A549 (cell line): ENCODE measurements around the gene MYCN. TPM values are rescaled to one million over a fixed set of nuclear protein-coding genes. Genes with fewer than 3 reads are reported as not detected.

Experiments used
- ATAC-seq, 2 experiments: fragments of 200-7000 bp in 1 of 2; fragments of >200 bp in 1 of 2; cut with Nextera tagmentation in 1 of 2; cut with Tn5 transposase in 1 of 2; 3 replicates each; pipeline versions ENCODE4 v1.8.0 to v1.9.1; 2018 to 2020; ENCODE audit warnings: mild to moderate bottlenecking in 1 of 2, moderate library complexity in 1 of 2
- CTCF ChIA-PET: fragments of 300-600 bp; sonication (Branson Sonifier 250); formaldehyde crosslinking; extraction: SDS; loops from one replicate; lab custom pipeline; 2021; ENCODE audit warnings: antibody characterized with exemption, inconsistent platforms; lab: Yijun Ruan, JAX
- POLR2A ChIA-PET: fragments of 350-600 bp; formaldehyde crosslinking; extraction: SDS; loops from one replicate; lab custom pipeline; 2021; ENCODE audit warnings: antibody characterized with exemption, inconsistent platforms; lab: Yijun Ruan, JAX
- DNase-seq, 2 experiments: peaks; one replicate each; pipeline versions ENCODE4 v3.0.0 to v3.0.0-alpha.2; 2011 to 2016; ENCODE audit warnings: low read depth in 1 of 2, low spot score in 1 of 2
- FAIRE-seq: peaks from 2 replicates; lab custom pipeline; 2011; peaks lifted over from hg19 to GRCh38; lab: Jason Lieb, UNC
- H3K27ac ChIP-seq, 2 experiments: fragments of >200 bp; sonication (Bioruptor Twin); formaldehyde crosslinking; 3 replicates each; pipeline ENCODE4 v1.5.1; 2016 to 2017
- H3K4me1 ChIP-seq: fragments of >200 bp; sonication (Bioruptor Twin); formaldehyde crosslinking; 3 replicates; pipeline ENCODE4 v1.6.1; 2016
- H3K4me2 ChIP-seq: fragments of >200 bp; sonication (Bioruptor Twin); formaldehyde crosslinking; 3 replicates; pipeline ENCODE4 v1.6.1; 2016
- H3K4me3 ChIP-seq: fragments of >200 bp; sonication (Bioruptor Twin); formaldehyde crosslinking; 3 replicates; pipeline ENCODE4 v1.5.1; 2016
- H3K9me3 ChIP-seq: fragments of >200 bp; sonication (Bioruptor Twin); formaldehyde crosslinking; 3 replicates; pipeline ENCODE4 v1.6.1; 2016
- BHLHE40 ChIP-seq: IDR thresholded peaks from 2 replicates; pipeline ENCODE4 v1.6.1; 2012; ENCODE audit warnings: low read depth, low read length, inconsistent platforms
- CBX8 ChIP-seq: fragments of 200-600 bp; sonication (generic); IDR thresholded peaks from 2 replicates; pipeline ENCODE4 v1.6.1; 2016
- CHD2 ChIP-seq: fragments of 150-350 bp; IDR thresholded peaks from 2 replicates; pipeline ENCODE4 v1.6.1; 2014; ENCODE audit warnings: low read length; ENCODE audit not compliant: partially characterized antibody
- CHD4 ChIP-seq: fragments of 200-600 bp; sonication (generic); IDR thresholded peaks from 2 replicates; pipeline ENCODE4 v1.6.1; 2016; ENCODE audit warnings: antibody characterized with exemption, mild to moderate bottlenecking, borderline replicate concordance
- EP300 ChIP-seq, 2 experiments: fragments of >200 bp; sonication (Bioruptor Twin); formaldehyde crosslinking; IDR thresholded peaks; 2 replicates in 1 of 2; 3 replicates in 1 of 2; pipeline ENCODE4 v1.6.1; 2016 to 2017
- ESRRA ChIP-seq: fragments of 150-350 bp; IDR thresholded peaks from 2 replicates; pipeline ENCODE4 v1.6.1; 2014; ENCODE audit warnings: mild to moderate bottlenecking, low read length, borderline replicate concordance
- FOSB ChIP-seq: fragments of 250-450 bp; sonication (Bioruptor Pico); IDR thresholded peaks from 2 replicates; pipeline ENCODE4 v1.5.0; 2020; ENCODE audit warnings: mild to moderate bottlenecking, moderate library complexity
- FOSL2 ChIP-seq, 2 experiments: fragments of 450-650 bp in 1 of 2; fragments of >200 bp in 1 of 2; sonication (Bioruptor Twin) in 1 of 2; formaldehyde crosslinking; IDR thresholded peaks; 2 replicates each; pipeline versions ENCODE4 v1.5.0 to v1.6.1; 2016 to 2020; ENCODE audit warnings: mild to moderate bottlenecking in 1 of 2, moderate library complexity in 1 of 2
- FOXS1 ChIP-seq: fragments of 250-450 bp; sonication (Bioruptor Pico); IDR thresholded peaks from 2 replicates; pipeline ENCODE4 v1.5.0; 2020; ENCODE audit warnings: mild to moderate bottlenecking, moderate library complexity
- HEYL ChIP-seq: fragments of 250-450 bp; sonication (Bioruptor Pico); IDR thresholded peaks from 2 replicates; pipeline ENCODE4 v1.8.0; 2021; ENCODE audit warnings: mild to moderate bottlenecking, moderate library complexity
- HOXB5 ChIP-seq: fragments of 250-450 bp; sonication (Bioruptor Pico); IDR thresholded peaks from 2 replicates; pipeline ENCODE4 v1.5.0; 2020; ENCODE audit warnings: mild to moderate bottlenecking, moderate library complexity
- JUN ChIP-seq, 2 experiments: fragments of >200 bp; sonication (Bioruptor Twin); formaldehyde crosslinking; IDR thresholded peaks; 2 replicates in 1 of 2; 3 replicates in 1 of 2; pipeline ENCODE4 v1.6.1; 2016 to 2017
- JUNB ChIP-seq: fragments of >200 bp; sonication (Bioruptor Twin); formaldehyde crosslinking; IDR thresholded peaks from 2 replicates; pipeline ENCODE4 v1.6.1; 2016
- MAZ ChIP-seq: fragments of 150-350 bp; IDR thresholded peaks from 2 replicates; pipeline ENCODE4 v1.6.1; 2014; ENCODE audit warnings: antibody characterized with exemption, low read depth, low read length, borderline replicate concordance
- MYC ChIP-seq: IDR thresholded peaks from 2 replicates; pipeline ENCODE4 v1.6.1; 2012; ENCODE audit warnings: mild to moderate bottlenecking, inconsistent platforms, low read length, improper control_type of control experiment, borderline replicate concordance
- NFE2L2 ChIP-seq: fragments of 150-350 bp; conservative IDR thresholded peaks from 2 replicates; pipeline ENCODE4 v1.6.1; 2014; ENCODE audit warnings: low read length
- PHF8 ChIP-seq: fragments of 200-600 bp; sonication (generic); IDR thresholded peaks from 2 replicates; pipeline ENCODE4 v1.6.1; 2016; ENCODE audit warnings: low read depth, mild to moderate bottlenecking, antibody characterized with exemption, moderate library complexity, borderline replicate concordance
- RAD21 ChIP-seq, 2 experiments: fragments of >200 bp in 1 of 2; sonication (Bioruptor Twin) in 1 of 2; formaldehyde crosslinking in 1 of 2; IDR thresholded peaks in 1 of 2; conservative IDR thresholded peaks in 1 of 2; 2 replicates in 1 of 2; 3 replicates in 1 of 2; pipeline ENCODE4 v1.6.1; 2012 to 2018; ENCODE audit warnings: inconsistent platforms in 1 of 2
- RCOR1 ChIP-seq: fragments of 150-350 bp; IDR thresholded peaks from 2 replicates; pipeline ENCODE4 v1.6.1; 2014; ENCODE audit warnings: antibody characterized with exemption, low read length, low read depth
- RFX5 ChIP-seq: fragments of 450-650 bp; IDR thresholded peaks from 2 replicates; pipeline ENCODE4 v1.7.1; 2014; ENCODE audit warnings: antibody characterized with exemption, mild to moderate bottlenecking, moderate library complexity
- RNF2 ChIP-seq: fragments of 200-600 bp; sonication (generic); IDR thresholded peaks from 2 replicates; pipeline ENCODE4 v1.6.1; 2016; ENCODE audit warnings: low read depth, mild to moderate bottlenecking, antibody characterized with exemption, moderate library complexity, borderline replicate concordance
- ZFP36 ChIP-seq: fragments of 450-650 bp; IDR thresholded peaks from 2 replicates; pipeline ENCODE4 v1.6.1; 2014; ENCODE audit warnings: borderline replicate concordance; ENCODE audit not compliant: partially characterized antibody
- ZNF302 ChIP-seq: fragments of 250-450 bp; sonication (Bioruptor Pico); IDR thresholded peaks from 2 replicates; pipeline ENCODE4 v1.9.0; 2021; ENCODE audit warnings: inconsistent platforms, mild to moderate bottlenecking, moderate library complexity
- WGBS: methylation state at CpG from one replicate; pipeline ENCODE4 v1.1.6; 2017; ENCODE audit errors: missing lambda C conversion rate; 5-methylcytosine and 5-hydroxymethylcytosine counted together
- polyA plus RNA-seq, 4 experiments: library from polyadenylated mRNA; depleted of rRNA in 3 of 4; stranded (reverse); fragments of >200 nt; fragmentation: RNase III in 1 of 4; extraction: RNeasy Plus Mini Kit Qiagen cat#74134 plus additional on column Dnase treatment in 1 of 4; gene quantifications; 2 replicates in 3 of 4; 3 replicates in 1 of 4; pipeline ENCODE4 v1.2.3, GENCODE V29; 2011 to 2017
- TF ChIP-seq, protein P1 (sequence below): fragments of 250-450 bp; sonication (Bioruptor Pico); IDR thresholded peaks from 2 replicates; pipeline ENCODE4 v1.5.0; 2020; ENCODE audit warnings: low read depth, mild to moderate bottlenecking, moderate library complexity
- TF ChIP-seq, protein P2 (sequence below): fragments of >200 bp; sonication (Bioruptor Twin); formaldehyde crosslinking; IDR thresholded peaks from 2 replicates; pipeline ENCODE4 v1.6.1; 2016
- TF ChIP-seq, protein P3 (sequence below): fragments of >200 bp; sonication (Bioruptor Twin); formaldehyde crosslinking; IDR thresholded peaks from 3 replicates; pipeline ENCODE4 v1.5.1; 2016

Gene MYCN
- polyA plus RNA-seq, 2 of the 4 experiments (the other 2 are of a cell fraction) = not detected

DNA sequence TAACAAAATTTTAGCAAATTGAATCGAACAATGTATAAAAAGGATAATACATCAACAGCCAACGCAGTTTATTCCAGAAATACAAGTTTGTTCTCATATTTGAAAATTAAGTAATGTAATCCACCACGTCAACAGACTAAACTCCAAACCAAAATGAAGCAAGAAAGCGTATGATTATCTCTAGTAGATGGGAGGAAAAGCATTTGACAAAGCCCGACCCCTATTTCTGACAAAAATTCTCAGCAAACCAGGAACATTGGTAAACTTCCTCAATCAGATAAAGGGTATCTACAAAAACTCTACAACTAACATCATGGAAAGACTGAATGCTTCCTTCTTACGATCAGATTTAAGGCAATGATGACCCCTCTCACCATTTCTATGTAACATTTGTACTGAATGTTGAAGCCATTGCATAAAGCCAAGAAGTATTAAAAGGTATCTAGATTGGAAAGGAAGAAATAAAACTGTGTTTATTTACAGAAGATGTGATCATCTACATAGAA is 34.3 kb upstream of the MYCN start:
- Histone ChIP-seq H3K9me3 (peaks cover 3% of the 10 kb centered on the region; the same call in 1 of the 3 replicates), H3K4me1 (no peaks in the 10 kb centered on the region), H3K4me2 (no peak overlapping the region), H3K27ac (no peak overlapping the region), H3K4me3 (no peak overlapping the region)
- DNase-seq (no peak), FAIRE-seq (no peak), ATAC-seq (no peak)
- WGBS = 38% methylated on average over 6 of the region's 6 CpGs
- ChIA-PET POLR2A (no interaction called here), CTCF (no interaction called here)
- TF ChIP-seq RAD21 (conservative IDR thresholded peaks at IDR 0.05 in 1 of 2, IDR thresholded peaks at IDR 0.05 in 1 of 2) (no peak), FOSB (CRISPR knock-in tag) (no peak), CHD4 (no peak), CHD2 (no peak)

DNA sequence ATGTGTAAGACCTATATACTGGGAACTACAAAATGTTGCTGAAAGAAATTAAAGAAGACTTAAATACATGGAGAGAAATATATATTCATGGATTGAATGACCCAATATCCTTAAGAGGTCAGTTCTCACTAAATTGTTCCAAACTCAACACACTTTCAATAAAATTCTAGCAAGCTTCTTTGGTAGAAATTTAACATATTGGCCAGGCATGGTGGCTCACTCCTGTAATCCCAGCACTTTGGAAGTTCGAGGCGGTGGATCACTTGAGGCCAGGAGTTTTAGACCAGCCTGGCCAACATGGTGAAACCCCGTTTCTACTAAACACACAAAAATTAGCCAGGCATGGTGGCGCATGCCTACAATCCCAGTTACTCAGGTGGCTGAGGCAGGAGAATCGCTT is 33.6 kb upstream of the MYCN start:
- 49% methylated on average over 5 of the region's 5 CpGs for WGBS
- POLR2A ChIA-PET = no interaction called here
- H3K4me1 ChIP-seq = peaks cover 5% of the 10 kb centered on the region; the same call in 2 of the 3 replicates

DNA sequence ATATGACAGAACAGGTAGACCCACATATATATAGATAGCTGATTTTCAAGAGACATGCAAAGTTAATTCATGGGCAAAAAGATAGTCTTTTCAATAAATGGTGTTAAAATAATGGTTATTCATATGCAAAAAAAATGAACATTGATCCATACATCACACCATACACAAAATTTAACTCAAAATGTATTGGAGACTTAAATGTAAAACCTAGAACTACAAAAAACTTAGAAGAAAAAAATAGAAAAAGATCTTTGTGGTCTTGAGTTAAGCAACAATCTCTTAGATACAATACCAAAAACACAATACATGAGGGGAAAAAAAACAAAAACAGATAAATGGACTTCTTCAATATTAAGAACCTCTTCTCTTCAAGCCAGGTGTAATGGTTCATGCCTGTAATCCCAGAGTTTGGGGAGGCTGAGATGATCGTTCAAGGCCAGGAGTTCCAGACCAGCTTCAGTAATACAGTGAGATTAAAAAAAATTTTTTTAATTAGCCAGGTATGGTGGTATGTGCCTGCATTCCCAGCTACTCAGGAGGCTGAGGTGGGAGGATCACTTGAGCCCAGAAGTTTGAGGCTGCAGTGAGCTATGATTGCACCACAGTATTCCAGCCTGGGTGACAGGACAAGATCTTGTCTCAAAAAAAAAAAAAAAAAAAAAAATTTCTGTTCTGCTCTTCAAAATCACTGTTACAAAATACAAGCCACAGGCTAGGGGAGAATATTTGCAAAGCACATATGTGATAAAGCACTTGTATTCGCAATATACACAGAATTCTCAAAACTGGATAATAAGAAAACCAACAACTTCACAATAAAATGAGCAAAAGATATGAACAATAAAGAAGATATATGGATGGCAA is 32.7 kb upstream of the MYCN start:
- Histone ChIP-seq H3K9me3 (no peaks in the 10 kb centered on the region), H3K4me3 (no peak overlapping the region), H3K27ac (no peak overlapping the region), H3K4me1 (peaks cover 10% of the 10 kb centered on the region), H3K4me2 (no peak overlapping the region)
- WGBS = 50% methylated on average over 2 of the region's 2 CpGs
- DNase-seq (no peak), ATAC-seq (no peak), FAIRE-seq (no peak)
- ChIA-PET POLR2A (no interaction called here), CTCF (interaction anchor here (1.0 kb wide), 1 partner anchor 48 kb away, joined by 3 read pairs; no protein-coding TSS in a partner anchor)
- TF ChIP-seq, protein P1, sequence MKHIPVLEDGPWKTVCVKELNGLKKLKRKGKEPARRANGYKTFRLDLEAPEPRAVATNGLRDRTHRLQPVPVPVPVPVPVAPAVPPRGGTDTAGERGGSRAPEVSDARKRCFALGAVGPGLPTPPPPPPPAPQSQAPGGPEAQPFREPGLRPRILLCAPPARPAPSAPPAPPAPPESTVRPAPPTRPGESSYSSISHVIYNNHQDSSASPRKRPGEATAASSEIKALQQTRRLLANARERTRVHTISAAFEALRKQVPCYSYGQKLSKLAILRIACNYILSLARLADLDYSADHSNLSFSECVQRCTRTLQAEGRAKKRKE (CRISPR knock-in tag) = no peak
- TF ChIP-seq RFX5 (no peak), CBX8 (no peak), HEYL (CRISPR knock-in tag) (no peak), ZNF302 (CRISPR knock-in tag) (no peak), PHF8 (no peak), EP300 (IDR thresholded peaks at IDR 0.05) (no peak)
- TF ChIP-seq, protein P2, sequence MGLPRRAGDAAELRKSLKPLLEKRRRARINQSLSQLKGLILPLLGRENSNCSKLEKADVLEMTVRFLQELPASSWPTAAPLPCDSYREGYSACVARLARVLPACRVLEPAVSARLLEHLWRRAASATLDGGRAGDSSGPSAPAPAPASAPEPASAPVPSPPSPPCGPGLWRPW = no peak

More for the DNA sequence above, 33.6 kb upstream of the MYCN start:
- Histone ChIP-seq H3K27ac (no peak overlapping the region), H3K4me2 (no peak overlapping the region), H3K4me3 (no peak overlapping the region), H3K9me3 (0 out of 3 replicates have a peak, but pooled peaks cover under 1% of the 10 kb centered on the region)
- DNase-seq = no peak
- FAIRE-seq = no peak
- no peak for TF ChIP-seq MAZ
- TF ChIP-seq JUN (IDR thresholded peaks at IDR 0.05) = no peak
- no peak for TF ChIP-seq RCOR1
- TF ChIP-seq FOSL2 (IDR thresholded peaks at IDR 0.05) = no peak
- no peak for TF ChIP-seq FOSL2 (CRISPR knock-in tag; IDR thresholded peaks at IDR 0.05)
- ATAC-seq = no peak
- CTCF ChIA-PET = no interaction called here

DNA sequence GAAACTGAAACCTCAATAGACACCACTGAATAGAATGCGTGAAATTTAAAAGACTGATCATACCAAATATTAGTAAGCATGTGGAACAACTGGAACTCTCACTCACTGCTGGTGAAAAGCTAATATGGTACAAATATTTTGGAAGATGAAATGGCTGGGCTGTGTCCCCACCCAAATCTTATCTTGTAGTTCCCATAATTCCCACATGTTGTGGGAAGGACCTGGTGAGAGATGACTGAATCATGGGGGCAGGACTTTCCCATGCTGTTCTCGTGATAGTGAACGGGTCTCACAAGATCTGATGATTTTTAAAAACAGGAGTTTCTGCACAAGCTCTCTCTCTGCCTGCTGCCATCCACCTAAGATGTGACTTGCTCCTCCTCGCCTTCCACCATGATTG is 32.0 kb upstream of the MYCN start:
- ATAC-seq = no peak
- H3K4me2 ChIP-seq = no peak overlapping the region
- H3K4me1 ChIP-seq = peaks cover 16% of the 10 kb centered on the region
- no peaks in the 10 kb centered on the region for H3K9me3 ChIP-seq
- WGBS = 65% methylated on average over 4 of the region's 4 CpGs
- FAIRE-seq = no peak
- H3K27ac ChIP-seq = no peak overlapping the region
- CTCF ChIA-PET = interaction anchor here (0.7 to 1.0 kb wide), 2 partner anchors 49 to 63 kb away, joined by 3 read pairs; no protein-coding TSS in a partner anchor
- H3K4me3 ChIP-seq = no peak overlapping the region
- DNase-seq = no peak
- POLR2A ChIA-PET = no interaction called here
- no peak for TF ChIP-seq MYC
- no peak for TF ChIP-seq NFE2L2
- TF ChIP-seq FOSB (CRISPR knock-in tag) = no peak
- no peak for TF ChIP-seq JUNB
- no peak for TF ChIP-seq CBX8
- TF ChIP-seq HOXB5 (CRISPR knock-in tag) = no peak
- TF ChIP-seq ZFP36 = no peak
- TF ChIP-seq BHLHE40 = no peak
- TF ChIP-seq FOXS1 (CRISPR knock-in tag) = no peak
- TF ChIP-seq RNF2 = no peak
- TF ChIP-seq ZNF302 (CRISPR knock-in tag) = no peak
- no peak for TF ChIP-seq FOSL2 (IDR thresholded peaks at IDR 0.05)
- TF ChIP-seq FOSL2 (CRISPR knock-in tag; IDR thresholded peaks at IDR 0.05) = no peak
- TF ChIP-seq ESRRA = no peak
- TF ChIP-seq, protein P3, sequence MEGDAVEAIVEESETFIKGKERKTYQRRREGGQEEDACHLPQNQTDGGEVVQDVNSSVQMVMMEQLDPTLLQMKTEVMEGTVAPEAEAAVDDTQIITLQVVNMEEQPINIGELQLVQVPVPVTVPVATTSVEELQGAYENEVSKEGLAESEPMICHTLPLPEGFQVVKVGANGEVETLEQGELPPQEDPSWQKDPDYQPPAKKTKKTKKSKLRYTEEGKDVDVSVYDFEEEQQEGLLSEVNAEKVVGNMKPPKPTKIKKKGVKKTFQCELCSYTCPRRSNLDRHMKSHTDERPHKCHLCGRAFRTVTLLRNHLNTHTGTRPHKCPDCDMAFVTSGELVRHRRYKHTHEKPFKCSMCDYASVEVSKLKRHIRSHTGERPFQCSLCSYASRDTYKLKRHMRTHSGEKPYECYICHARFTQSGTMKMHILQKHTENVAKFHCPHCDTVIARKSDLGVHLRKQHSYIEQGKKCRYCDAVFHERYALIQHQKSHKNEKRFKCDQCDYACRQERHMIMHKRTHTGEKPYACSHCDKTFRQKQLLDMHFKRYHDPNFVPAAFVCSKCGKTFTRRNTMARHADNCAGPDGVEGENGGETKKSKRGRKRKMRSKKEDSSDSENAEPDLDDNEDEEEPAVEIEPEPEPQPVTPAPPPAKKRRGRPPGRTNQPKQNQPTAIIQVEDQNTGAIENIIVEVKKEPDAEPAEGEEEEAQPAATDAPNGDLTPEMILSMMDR = no peak
